Measurements from ENCODE around the gene PRUNE2.

The PRUNE2 gene

DNA sequence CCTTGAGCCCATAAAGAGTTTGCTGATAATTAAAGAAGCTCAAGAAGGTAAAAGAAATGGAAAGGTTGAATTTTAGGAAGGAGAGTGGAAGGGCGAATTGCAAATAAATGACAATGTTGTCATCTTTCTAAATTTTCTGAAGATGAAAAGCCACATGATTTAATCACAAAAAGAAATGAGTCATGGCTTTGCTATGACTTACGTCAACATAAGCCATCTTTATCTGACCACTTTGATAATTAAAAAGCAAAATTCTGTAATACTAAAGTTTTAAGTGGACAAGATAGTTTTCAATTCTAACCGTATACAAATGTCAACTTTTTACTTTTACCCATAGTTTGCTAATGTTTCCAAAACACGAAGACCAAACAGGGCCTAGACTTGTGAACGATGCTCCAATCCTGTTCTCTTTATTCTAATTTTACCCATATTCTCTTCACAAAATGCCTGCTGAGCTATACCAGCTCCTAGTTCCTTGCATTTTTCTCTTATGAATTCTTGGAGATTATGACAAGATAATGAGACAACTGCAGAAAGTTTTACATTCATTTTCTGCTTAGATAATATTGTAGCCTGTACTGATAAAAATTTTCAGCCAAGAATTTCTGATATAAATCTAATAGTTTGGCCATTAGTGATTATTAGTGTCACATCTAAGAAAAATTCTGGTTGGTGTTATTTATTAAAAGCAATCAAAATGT, 21.8 kb upstream of the PRUNE2 start:
- TF ChIP-seq, protein P1, sequence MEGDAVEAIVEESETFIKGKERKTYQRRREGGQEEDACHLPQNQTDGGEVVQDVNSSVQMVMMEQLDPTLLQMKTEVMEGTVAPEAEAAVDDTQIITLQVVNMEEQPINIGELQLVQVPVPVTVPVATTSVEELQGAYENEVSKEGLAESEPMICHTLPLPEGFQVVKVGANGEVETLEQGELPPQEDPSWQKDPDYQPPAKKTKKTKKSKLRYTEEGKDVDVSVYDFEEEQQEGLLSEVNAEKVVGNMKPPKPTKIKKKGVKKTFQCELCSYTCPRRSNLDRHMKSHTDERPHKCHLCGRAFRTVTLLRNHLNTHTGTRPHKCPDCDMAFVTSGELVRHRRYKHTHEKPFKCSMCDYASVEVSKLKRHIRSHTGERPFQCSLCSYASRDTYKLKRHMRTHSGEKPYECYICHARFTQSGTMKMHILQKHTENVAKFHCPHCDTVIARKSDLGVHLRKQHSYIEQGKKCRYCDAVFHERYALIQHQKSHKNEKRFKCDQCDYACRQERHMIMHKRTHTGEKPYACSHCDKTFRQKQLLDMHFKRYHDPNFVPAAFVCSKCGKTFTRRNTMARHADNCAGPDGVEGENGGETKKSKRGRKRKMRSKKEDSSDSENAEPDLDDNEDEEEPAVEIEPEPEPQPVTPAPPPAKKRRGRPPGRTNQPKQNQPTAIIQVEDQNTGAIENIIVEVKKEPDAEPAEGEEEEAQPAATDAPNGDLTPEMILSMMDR (IDR thresholded peaks at IDR 0.05; ENCODE audit: control insufficient read depth, insufficient read depth, low read depth, low read length, missing control alignments) = no peak
- H3K4me3 ChIP-seq (ENCODE audit: control insufficient read depth, low read depth, low read length) = no peak overlapping the region
- DNase-seq (ENCODE audit: low read depth) = no peak

DNA sequence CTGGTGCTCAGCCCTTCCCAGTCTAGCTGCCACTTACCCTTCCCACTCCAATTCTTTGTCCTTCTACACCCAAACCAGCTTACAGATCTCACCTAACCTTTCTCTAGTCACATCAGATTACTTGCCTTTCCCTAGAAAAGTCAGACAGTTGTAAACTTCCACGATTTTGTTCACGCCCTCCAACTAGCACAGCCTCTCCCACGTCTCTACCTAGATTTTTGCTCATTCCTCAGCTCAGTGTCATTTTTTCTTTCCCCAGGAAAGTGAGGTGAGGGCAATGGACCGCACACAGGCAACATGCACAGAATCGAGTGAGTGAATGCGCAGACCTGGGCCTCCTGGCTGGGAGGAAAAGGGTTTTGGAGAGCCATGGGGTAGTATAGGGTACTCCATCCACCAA, 20.9 kb upstream of the PRUNE2 start:
- no peak for DNase-seq (ENCODE audit: low read depth)
- TF ChIP-seq, protein P1 (IDR thresholded peaks at IDR 0.05; ENCODE audit: control insufficient read depth, insufficient read depth, low read depth, low read length, missing control alignments) = no peak
- no peak overlapping the region for H3K4me3 ChIP-seq (ENCODE audit: control insufficient read depth, low read depth, low read length)

DNA sequence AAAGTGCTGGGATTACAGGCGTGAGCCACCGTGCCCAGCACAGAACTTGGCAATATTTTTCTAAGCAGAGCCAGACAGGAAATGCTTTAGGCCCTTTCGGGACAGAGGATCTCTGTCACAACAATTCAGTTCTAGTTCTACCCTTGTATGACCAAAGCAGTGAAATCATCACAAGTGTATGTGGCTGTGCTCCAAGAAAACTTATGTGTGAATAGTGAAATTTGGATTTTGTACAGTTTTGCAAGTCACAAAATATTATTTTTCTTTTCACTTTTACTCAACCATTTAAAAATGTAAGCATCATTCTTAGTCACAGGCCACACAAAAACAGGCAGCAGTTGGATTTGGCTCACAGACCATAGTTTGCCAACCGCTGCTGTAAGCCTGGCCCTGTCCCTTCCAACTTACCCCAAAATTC, 20.4 kb upstream of the PRUNE2 start:
- H3K4me3 ChIP-seq (ENCODE audit: control insufficient read depth, low read depth, low read length) = no peak overlapping the region
- TF ChIP-seq, protein P1 (IDR thresholded peaks at IDR 0.05; ENCODE audit: control insufficient read depth, insufficient read depth, low read depth, low read length, missing control alignments) = no peak
- peak; percentile 40 for DNase-seq (ENCODE audit: low read depth)

DNA sequence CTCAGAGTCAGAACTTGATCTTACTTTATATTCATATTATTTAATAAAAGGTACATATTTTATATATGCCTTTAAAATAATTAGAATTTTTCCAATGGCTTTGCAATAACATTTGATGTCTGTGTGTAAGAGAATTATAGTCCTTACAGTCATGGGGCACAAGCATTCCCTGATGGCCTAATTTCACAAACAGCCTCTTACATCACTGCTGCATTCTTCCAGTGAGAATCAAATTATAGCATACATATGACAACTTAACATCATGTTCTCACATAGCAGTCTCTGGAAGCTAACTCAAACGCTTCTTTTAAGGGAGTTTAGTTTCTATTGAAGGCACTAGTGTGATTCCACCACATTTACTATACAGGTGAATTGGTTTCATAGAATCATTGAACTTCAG, 15.3 kb upstream of the PRUNE2 start:
- no peak for DNase-seq (ENCODE audit: low read depth)
- H3K4me3 ChIP-seq (ENCODE audit: control insufficient read depth, low read depth, low read length) = no peak overlapping the region
- TF ChIP-seq, protein P1 (IDR thresholded peaks at IDR 0.05; ENCODE audit: control insufficient read depth, insufficient read depth, low read depth, low read length, missing control alignments) = no peak

DNA sequence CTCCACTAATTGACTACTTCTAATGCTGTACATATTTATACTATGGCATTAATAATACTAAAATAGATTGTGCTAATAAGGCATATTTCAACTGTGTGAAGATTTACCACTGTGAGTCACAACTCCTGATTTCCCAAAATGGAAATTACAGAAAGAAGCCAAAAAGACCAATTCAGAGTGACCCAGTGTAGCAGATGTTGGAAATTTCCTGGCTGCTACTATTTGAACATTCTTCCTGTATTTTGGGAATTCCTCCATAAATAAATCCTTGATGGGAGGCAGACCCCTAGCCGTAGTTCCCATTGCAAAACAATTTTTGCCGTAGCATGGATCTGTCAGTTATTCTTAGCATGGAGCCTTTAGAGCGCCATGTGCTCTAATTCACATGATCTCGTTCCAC, 11.4 kb upstream of the PRUNE2 start:
- no peak overlapping the region for H3K4me3 ChIP-seq (ENCODE audit: control insufficient read depth, low read depth, low read length)
- TF ChIP-seq, protein P1 (IDR thresholded peaks at IDR 0.05; ENCODE audit: control insufficient read depth, insufficient read depth, low read depth, low read length, missing control alignments) = no peak
- no peak for DNase-seq (ENCODE audit: low read depth)

DNA sequence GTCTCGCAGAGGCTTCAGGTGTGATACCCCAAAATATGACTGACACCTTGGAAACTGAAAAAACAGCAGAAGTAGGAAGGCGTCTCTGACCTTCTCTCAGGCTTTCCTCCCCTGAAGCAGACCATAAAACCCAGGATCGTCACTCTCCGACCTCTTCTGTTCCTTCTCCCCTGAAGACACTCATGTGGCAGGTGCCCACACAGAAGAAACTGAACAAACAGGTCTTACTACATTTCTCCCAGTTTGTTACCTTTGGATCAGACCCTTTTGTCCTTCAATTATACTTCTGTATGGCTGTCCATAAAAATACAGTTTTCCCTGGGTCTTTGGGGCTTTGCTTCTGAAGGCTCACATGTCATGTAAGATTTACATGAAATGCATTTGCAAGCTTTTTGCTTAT, 10.3 kb upstream of the PRUNE2 start:
- no peak for DNase-seq (ENCODE audit: low read depth)

More for the DNA sequence above, 10.3 kb upstream of the PRUNE2 start:
- TF ChIP-seq, protein P1 (IDR thresholded peaks at IDR 0.05; ENCODE audit: control insufficient read depth, insufficient read depth, low read depth, low read length, missing control alignments) = no peak
- no peak overlapping the region for H3K4me3 ChIP-seq (ENCODE audit: control insufficient read depth, low read depth, low read length)
